ENCODE data around the gene MED15. TPM values are rescaled to one million over a fixed set of nuclear protein-coding genes. Genes with fewer than 3 reads are reported as not detected.
"Not testable (repeated sequence)": the region's sequence is repeated elsewhere in the genome, so short reads cannot be mapped to it uniquely, and the experiment has no call there.

Gene MED15
- total and polyA plus RNA-seq, 2 of the 4 experiments (the other 2 are of a cell fraction): 19.0 to 68.8 TPM

- no peak for TF ChIP-seq RCOR1 (IDR thresholded peaks at IDR 0.05; ENCODE audit: insufficient replicate concordance, low read length)
These were observed 38.1 kb upstream of the MED15 start (continued) for GRCh38 chr22:20469110-20469868.

- H4K8ac ChIP-seq (ENCODE audit: low read depth in 2 of 2, low read length in 2 of 2); H3K4ac ChIP-seq (ENCODE audit: low read depth, low read length); H4K5ac ChIP-seq (ENCODE audit: low read depth, low read length); DNase-seq; H3K27me3 ChIP-seq (ENCODE audit: control insufficient read depth, insufficient read depth, low read length); ATAC-seq (ENCODE audit: low read depth); H2AK9ac ChIP-seq (replicated peaks; ENCODE audit: low read depth, low read length, poor library complexity); H3K4me1 ChIP-seq (ENCODE audit: control insufficient read depth, insufficient read depth, low read length); H3K4me2 ChIP-seq (ENCODE audit: low read depth, low read length); H2BK20ac ChIP-seq (ENCODE audit: low read depth, low read length); H3K9me3 ChIP-seq (ENCODE audit: control insufficient read depth, insufficient read depth, low read length); dilution Hi-C loops (cut with HindIII; ENCODE audit: low sequenced_read_pairs, unreplicated experiment); H4K20me1 ChIP-seq (ENCODE audit: insufficient read depth, low read length); H3K79me1 ChIP-seq (ENCODE audit: low read depth in 1 of 2, low read length in 2 of 2); H2BK5ac ChIP-seq (ENCODE audit: low read depth, low read length, poor library complexity, severe bottlenecking); H3K56ac ChIP-seq (ENCODE audit: extremely low read depth, insufficient read depth, low read length); H4K91ac ChIP-seq (ENCODE audit: insufficient read depth, low read depth, low read length); H2AK5ac ChIP-seq (ENCODE audit: low read depth, low read length); H3K14ac ChIP-seq (replicated peaks; ENCODE audit: low read depth, low read length); POLR2A ChIA-PET (ENCODE audit: unreplicated experiment); H3K23ac ChIP-seq (ENCODE audit: low read depth, low read length); BruUV-seq (replicated peaks); H3K9ac ChIP-seq (ENCODE audit: low read depth, low read length); intact Hi-C loops (cut with micrococcal nuclease); H2BK15ac ChIP-seq (ENCODE audit: low read depth, low read length); H3K27ac ChIP-seq (ENCODE audit: insufficient read depth, low read length); H3K18ac ChIP-seq (ENCODE audit: low read depth, low read length); in situ Hi-C loops (cut with MboI; ENCODE audit: low sequenced_read_pairs); H3K4me3 ChIP-seq (ENCODE audit: insufficient read depth, low read depth, low read length); H2AFZ ChIP-seq (replicated peaks; ENCODE audit: low read length, poor library complexity); H2BK120ac ChIP-seq (ENCODE audit: low read depth, low read length): not testable (repeated sequence)
- CTCF ChIA-PET: interaction anchor here (1.2 kb wide), 1 partner anchor 14 kb away, joined by 3 read pairs; no protein-coding TSS in a partner anchor
- Histone ChIP-seq H3K9me1 (ENCODE audit: insufficient read depth, low read length) (peaks cover 16% of the 10 kb centered on the region), H3K36me3 (ENCODE audit: control insufficient read depth, insufficient read depth, low read length) (peaks cover 32% of the 10 kb centered on the region)
- 100% methylated on average over 1 of the region's 2 CpGs; no CpG with 5 or more reads in 1 of the 2 experiments for WGBS, 2 experiments (ENCODE audit: extremely low coverage in 2 of 2, insufficient read length in 1 of 2)
These were observed 36.9 kb upstream of the MED15 start for GRCh38 chr22:20470525-20470924.

All from IMR-90 (cell line).